Activated CD4-positive, alpha-beta T cell treated with anti-CD3 and anti-CD28 coated beads, Interleukin-2, amount 50 U/mL, for 24 hours (primary cell): ENCODE data around the gene SPEG.

Experiments
- DNase-seq, 2 donors: peaks; one replicate each; pipeline ENCODE4 v3.0.0-alpha.2; 2020; ENCODE audit warnings: low read depth in 1 of 2, low spot score in 1 of 2

The SPEG gene

GRCh38 chr2:219526320-219527075 lies 91.9 kb downstream of the SPEG start:
- DNase-seq = no peak

GRCh38 chr2:219527076-219527394 lies 92.4 kb downstream of the SPEG start:
- DNase-seq = no peak

GRCh38 chr2:219527472-219527871 lies 92.8 kb downstream of the SPEG start:
- DNase-seq = no peak

- peak; percentile 68 to 80 for DNase-seq
These were observed 95.7 kb downstream of the SPEG start for GRCh38 chr2:219530048-219530963.

DNA sequence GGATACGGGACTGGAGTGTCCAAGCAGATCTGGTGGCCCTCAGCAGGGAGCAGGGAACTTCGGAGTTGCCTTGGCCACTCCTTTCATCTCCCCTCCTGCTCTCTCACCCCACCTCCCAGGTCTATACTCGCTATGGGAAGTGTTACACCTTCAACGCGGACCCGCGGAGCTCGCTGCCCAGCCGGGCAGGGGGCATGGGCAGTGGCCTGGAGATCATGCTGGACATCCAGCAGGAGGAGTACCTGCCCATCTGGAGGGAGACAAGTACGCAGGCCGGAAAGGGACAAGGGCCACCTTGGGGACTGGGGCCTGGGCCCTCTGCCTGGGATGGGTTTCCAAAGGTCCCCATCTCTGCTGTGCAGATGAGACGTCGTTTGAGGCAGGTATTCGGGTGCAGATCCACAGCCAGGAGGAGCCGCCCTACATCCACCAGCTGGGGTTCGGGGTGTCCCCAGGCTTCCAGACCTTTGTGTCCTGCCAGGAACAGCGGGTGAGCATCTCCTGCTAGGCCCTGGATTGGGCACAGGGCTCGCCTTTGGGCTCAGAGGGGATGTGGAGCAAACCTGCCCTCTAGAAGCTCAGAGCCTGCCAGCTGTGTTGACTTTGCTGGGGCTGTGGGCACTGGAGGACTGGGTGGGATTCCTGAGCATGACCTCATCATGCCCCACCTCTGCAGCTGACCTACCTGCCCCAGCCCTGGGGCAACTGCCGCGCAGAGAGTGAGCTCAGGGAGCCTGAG lies 97.2 kb downstream of the SPEG start:
- DNase-seq = no peak

- no peak for DNase-seq
These were observed 97.7 kb downstream of the SPEG start for GRCh38 chr2:219532378-219532649.

DNA sequence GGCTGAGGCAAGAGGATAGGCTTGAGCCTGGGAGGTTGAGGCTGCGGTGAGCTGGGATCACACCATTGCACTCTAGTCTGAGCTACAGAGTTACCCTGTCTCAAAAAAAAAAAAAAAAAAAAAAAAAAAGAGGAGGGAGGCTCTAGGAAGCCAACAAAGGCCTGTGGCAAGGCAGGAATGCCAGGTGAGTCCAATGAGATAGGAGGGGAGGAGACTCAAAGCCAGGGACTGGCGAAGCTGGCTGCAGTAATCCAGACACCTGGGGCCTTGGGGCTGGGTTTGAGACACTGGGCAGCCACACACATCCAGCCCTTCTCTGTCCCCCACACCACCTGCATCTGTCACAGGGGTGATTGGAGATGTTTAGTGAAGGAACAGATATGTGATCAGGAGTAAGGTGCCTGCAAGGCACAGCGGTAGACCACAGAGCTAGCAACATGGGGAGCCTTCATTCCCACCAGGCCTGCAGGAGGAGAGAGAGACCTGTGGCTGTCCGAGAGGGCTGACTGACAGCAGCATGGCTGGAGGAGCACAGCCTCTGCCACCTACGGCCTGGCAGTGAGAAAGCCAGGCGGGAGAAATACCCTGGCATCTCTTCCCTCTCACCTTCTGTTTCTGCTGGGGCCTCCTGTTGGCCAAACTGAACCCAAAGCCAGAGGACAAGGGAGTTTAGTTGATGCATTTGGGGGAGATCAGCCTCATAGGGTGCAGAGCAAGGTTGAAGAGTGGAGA lies 99.5 kb downstream of the SPEG start:
- no peak for DNase-seq

DNA sequence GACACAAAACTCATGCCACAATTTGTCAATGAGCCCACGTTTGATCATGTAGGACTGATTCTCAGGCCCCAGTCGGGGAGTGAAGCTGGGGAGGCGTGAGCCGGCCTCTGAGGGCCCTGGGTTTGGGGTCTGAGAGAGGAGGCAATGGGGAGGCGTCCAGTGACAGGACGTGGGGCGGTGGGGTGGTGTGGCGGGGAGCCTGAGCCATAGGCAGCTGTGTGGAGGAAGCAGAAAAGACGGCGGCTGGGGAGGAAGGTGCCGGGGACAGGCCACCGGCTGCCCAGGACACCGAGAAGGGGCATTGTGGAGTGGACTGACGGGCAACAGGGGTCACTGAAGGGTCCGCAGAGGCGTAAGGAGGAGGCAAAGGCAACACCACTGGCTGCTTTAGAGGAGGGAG lies 101.8 kb downstream of the SPEG start:
- no peak for DNase-seq

GRCh38 chr2:219536967-219537366 lies 102.3 kb downstream of the SPEG start:
- no peak for DNase-seq

DNA sequence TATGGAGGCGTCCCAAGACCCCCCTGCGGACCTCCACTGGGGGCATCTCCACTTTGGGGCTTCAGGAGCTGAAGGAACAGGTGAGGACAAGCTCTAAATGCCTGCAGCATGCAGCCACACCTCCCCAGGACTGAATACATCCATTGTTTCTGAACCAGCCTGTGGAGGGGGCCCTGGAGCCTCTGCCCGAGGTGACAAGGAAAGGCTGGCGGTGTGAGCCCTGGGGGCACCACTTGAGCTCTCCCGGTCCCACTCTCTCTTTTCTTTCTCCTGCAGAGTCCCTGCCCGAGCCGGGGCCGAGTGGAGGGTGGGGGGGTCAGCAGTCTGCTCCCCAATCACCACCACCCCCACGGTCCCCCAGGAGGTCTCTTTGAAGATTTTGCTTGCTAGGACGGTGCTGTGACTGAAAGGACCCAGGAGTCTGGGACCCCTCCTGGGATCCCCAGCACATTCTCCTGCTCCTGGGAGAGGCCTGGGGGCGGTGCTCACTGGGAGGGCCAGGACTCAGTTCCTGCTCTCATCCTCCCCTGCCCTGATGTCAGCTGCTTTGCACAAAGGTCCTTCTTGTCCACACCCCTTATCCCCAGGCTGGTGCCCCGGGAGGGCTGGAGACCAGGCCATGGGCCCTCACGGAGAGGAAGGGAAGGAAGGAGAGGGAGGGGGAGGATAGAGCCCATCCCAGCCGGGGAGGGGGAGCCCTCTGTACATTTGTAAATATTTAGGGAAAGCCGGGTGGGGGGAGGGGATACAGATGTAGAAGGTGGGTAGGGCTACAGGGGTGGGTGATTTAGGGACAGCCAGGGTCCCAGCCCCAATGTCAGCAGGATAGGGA lies 103.2 kb downstream of the SPEG start:
- DNase-seq = no peak

DNA sequence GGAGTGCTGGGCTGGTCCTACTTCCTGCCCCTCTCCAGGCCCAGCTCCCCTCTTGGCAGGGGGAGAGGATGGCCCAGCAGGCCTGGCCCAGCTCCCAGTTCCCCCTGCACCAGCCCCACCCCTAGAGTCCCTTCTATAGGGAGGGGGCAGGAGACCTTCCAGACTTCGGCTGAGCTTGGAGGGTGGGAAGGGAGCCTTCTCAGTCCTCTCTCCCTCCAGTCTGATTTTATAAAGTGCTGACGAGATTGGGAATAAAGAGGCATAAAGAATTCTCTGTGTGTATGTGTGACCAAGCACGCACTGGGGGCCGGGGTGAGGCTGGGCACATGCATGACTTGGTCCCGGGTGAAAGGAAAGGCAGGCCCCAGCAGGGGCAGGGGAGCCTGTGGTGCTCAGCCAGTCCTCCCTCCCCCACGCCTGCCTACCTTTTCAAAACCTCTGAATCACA lies 103.9 kb downstream of the SPEG start:
- no peak for DNase-seq

- DNase-seq = no peak
These were observed 104.5 kb downstream of the SPEG start for GRCh38 chr2:219538956-219539788.

- DNase-seq = no peak
These were observed 105.5 kb downstream of the SPEG start for GRCh38 chr2:219539926-219540678.

DNA sequence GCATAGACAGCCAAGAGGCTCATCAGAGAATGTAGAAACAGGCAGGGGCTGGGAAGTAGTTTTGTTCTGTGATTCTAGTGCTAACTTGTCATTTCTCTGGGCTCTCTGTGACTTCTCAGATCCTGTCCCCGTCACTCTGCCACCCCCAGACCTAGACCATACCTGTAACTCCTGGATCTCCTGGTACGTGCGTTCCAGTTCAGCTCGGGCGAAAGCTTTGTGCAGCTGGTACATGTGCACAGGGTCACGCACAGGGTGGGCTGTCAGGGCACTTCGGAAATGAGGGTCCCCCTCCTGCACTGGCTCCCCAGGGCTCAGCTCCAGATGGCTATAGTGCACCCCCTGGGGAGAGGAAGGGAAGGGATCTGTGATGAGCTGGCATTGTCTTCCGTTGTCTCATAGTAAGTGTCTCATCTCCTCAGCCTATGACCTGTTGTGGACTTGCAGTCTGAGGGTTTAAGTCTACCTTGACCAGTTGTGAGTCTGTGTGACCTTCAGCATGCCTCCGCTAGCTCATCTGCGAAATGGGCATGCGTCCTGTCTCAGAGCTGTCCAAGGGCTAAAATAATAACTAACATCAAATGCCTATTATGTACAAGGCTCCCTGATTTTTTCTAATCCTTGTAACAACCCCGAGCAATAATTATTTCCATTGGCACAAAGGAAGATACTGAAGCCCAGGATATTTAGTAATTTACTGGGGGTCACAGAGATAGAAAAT lies 106.3 kb downstream of the SPEG start:
- no peak for DNase-seq

DNA sequence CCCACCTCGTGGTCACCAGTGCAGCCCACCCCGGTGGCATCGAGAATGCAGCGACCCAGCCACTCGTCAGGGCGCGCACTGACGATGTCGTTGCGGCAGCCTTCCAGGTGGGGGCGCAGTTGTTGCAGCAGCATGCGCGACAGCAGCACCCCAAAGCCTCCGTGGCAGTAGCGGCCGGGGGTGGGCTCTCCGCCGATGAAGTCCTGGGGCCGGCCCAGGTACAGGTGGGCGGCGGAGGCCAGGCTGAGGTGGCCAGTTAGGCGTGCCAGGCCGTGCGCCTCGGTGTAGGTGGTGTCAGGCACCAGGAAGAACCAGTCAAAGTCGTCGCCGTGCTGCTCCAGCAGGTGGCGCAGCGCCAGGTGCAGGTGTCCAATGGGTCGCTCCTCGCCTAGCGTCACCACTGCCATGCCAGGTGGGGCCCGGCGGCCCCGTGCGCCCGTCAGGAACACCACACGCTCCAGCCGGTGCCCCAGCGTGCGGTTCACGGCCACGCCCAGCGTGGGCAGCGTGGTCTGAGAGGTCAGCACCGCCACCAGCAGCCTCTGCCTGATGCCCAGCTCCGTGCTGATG lies 107.1 kb downstream of the SPEG start:
- peak; percentile 77 to 80 for DNase-seq

DNA sequence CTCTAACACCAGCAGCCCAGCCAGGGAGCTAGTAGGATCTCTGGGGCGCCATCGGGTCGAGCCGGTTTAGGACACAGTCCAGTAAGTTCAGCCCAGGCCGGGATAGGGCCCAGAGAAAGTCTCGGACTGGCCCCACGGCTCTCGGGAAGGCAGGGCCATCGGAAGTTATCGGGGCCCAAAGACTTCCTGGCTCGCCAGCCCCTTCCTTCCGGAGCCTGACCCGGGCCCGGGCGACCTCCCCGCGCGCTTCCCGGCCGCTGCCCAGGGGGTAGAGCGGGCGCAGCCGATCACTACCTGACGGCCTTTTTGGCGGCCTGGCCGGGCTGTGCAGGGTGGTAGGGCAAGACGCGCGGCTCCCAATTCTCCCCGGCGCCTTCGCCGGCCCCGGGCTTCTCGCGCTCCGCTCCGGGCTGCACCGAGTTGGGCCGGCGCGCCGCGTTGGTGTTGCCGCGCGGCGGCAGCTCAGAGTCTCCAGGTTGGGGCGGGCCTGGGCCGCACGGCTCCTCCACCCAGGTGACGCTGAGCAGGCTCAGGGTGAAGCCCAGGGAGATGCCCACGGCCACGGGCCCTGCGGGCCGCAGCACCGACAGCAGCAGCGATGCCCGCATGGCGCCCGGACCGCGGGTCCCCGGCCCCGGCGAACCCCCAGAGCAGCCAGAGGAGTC lies 108.4 kb downstream of the SPEG start:
- no peak for DNase-seq
